GM21423 (cell line): Measurements from ENCODE around the gene SMIM3.
"Not testable (repeated sequence)": the region's sequence is repeated elsewhere in the genome, so short reads cannot be mapped to it uniquely, and the experiment has no call there.

ENCODE experiments used
- ATAC-seq: cut with Tn5 transposase; IDR thresholded peaks from one replicate; pipeline ENCODE4 v1.9.1; 2021; ENCODE audit warnings: mild to moderate bottlenecking, moderate library complexity; ENCODE audit not compliant: unreplicated experiment

The SMIM3 gene, protein sequence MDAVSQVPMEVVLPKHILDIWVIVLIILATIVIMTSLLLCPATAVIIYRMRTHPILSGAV

DNA sequence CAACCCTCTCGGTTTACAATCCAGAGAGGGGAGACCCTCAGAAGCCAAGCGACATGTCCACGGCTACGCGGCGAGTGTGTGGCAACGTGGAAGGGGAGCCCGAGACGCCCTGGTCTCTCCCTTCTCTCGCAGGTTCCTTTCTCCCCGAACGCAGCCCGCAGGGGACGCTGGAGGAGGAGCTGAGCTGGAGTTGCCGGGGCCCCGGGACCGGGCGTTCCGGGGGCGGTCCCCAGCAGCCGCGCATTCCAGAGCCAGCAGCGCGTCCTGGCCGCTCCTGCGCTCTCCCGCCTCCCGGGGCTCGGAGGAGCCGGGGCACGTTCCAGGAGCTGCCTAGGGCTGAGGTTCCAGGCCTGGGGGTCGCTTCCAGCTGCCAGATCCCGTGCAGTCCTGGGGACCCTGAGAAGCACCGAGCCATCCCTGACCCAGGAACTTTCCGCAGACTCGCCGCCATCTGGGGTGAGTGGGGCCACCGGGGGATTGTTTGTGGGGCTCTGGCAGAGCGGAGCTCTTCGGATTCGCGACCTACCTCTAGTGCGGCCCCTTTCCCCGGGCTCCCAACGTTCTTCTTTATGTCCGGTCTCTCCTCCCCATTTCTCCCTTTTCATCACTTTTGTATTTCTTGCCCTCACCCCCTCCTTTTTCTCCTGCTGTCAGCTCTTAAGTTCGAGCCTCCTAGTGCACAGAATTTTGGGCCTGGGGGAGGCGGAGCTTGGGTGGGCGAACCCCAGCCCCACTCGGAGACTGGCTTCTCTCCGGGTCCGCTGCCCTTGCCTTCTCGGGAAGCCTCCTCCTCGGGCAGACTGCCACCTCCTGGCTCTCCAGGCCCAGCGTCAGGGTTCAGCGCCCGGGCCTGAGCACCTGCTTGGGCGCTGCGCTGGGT, at the start of gene SMIM3:
Gene SMIM3 (plus strand): TSS at position 241 of the 880 bp plus-strand sequence. CDS start 16,684 bp downstream, outside the sequence.
- ATAC-seq = peak; percentile 15

DNA sequence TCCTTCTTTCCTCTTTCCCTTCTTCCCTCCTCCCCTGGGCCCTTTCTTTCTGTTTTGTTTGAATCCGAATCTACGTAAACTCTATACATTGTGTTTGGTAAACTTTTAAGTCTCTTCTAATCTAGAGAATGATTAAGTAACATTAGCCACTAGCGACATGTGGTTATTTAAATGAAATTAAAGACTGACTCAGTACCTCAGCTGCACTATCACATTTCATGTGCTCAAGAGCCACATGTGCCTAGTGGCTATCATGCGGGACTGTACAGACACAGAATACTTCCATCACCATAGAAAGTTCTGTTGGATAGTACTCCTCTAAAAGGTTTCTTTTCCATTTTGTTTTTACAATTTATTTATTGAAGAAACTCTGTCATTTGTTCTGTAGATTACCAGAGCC, 48.7 kb upstream of the SMIM3 start:
- no peak for ATAC-seq

DNA sequence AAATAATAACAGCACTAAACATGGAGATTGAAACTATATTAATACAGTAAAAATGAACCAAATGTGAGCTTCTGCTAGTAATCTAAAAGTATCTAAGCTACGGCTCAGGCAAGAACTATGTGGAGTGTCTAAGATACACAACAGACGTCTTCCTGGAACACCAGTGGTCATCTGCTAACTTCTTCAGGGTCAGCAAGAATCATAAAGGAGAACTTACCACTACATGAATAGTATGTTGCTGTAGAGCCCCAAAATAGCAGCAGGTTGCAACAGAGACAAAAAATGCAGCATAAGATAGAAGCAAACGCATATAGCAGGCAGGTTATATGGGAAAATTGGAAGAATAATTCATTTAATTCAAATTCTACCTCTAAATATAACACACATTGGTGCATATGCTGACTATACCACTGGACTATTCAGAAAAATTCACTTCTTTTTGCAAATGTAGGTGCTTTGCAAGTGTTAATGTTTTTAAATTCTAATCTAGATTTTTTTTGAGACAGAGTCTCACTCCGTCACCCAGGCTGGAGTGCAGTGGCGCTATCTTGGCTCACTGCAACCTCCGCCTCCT, 46.8 kb upstream of the SMIM3 start:
- ATAC-seq = no peak

DNA sequence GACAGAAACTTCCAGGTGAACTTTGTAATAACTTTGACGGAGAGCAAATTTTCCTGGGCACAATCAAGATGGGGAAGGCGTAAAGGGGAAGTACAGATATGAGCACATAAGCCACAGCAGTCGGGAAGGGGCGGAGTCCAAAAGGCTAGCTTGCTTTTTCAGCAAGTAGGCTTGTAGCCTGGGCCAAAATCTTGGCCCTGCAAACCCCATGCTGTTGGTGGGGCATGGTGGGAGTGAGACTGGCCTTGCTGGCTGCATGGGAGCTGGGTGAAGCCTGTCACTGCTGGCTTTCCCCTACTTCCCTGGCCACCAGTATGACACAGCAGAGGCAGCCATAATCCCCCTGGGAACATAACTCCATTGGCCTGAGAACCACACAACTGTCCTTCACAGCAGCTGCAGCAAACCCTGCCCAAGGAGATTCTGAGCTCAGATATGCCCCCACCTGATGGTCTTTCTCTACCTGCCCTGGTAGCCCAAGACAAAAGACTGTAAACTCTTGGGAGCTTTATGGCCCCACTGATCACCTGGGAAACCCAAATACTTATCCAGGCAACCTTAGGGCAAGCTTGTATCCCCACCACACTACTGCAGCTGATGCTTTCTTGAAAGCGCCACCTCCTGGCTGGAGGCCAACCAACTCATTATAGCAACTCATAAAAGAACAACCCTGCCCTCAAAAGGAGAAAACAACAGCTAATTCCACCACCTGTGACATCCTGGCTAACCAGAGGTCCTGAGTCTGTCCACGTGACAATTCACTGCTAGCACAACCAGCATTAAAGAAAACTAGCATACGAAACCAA, 43.8 kb upstream of the SMIM3 start:
- ATAC-seq = no peak

DNA sequence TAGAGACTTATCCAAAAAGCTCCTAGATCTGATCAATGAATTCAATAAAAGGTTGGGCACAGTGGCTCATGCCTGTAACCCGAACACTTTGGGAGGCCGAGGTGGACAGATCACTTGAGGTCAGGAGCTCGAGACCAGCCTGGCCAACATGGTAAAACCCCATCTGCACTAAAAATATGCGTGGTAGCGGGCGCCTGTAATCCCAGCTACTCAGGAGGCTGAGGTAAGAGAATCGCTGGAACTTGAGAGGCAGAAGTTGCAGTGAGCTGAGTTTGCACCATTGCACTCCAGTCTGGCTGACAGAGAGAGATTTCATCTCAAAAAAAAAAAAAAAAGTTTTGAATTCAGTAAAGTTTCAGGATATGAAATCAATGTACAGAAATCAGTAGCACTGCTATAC, 39.7 kb upstream of the SMIM3 start:
- no peak for ATAC-seq

DNA sequence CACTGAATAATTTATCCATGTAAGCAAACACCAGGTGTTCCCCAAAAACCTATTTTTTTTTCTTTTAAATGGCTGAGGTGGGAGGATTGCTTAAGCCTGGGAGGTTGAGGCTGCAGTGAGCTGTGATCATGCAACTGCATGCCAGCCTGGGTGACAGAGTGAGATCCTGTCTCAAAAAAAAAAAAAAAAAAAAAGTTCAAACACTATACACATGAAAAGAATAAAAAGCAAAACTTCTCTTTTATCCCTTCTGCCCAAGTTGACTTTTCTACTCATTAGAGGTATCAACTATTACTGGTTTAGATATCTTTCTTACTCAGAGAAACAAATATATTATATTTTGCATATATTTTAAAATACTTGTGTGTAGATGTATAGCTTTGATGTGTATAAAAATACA, 37.6 kb upstream of the SMIM3 start:
- no peak for ATAC-seq

DNA sequence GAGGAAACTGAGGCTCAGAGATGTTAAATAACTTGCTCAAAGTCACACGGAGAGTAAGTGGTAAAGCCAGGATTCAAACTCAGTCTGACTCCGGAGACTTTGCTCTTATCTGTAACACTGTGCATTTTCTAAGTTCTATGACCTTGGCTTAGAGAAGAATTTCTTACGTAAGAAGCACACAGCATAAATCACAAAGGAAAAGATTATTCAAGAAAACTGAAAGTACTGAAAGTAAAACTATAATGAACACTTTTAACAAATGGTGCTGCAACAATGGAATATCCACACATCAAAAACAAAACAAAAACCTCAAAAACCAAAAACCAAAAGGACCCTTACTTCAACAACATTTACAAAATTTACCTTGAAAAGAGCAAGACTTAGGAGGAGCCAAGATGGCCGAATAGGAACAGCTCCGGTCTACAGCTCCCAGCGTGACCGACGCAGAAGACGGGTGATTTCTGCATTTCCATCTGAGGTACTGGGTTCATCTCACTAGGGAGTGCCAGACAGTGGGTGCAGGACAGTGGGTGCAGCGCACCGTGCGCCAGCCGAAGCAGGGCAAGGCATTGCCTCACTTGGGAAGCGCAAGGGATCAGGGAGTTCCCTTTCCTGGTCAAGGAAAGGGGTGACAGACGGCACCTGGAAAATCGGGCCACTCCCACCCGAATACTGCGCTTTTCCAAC, 36.0 kb upstream of the SMIM3 start:
- not testable (repeated sequence) for ATAC-seq

DNA sequence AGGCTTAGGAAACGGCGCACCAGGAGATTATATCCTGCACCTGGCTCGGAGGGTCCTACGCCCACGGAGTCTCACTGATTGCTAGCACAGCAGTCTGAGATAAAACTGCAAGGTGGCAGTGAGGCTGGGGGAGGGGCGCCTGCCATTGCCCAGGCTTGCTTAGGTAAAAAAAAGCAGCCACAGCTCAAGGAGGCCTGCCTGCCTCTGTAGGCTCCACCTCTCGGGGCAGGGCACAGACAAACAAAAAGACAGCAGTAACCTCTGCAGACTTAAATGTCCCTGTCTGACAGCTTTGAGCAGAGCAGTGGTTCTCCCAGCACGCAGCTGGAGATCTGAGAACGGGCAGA, 35.4 kb upstream of the SMIM3 start:
- ATAC-seq = not testable (repeated sequence)

DNA sequence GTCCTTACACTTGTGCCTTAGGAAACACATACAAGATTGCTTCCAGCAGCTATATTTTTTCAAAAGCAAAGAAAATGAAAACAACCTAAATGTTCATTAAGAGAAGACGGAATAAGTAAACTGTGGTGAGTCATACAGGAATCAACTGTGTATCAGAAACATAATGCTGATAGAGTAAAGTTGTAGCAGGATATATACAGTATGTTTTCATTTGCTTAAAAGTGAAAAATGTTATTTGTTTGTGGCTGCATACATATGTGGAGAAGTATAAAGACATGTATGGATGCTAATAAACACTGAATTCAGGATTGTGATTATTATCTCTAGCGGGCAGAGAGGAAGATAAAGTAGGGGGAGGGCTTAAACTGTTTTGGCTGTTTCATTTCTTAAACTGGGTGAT, 28.1 kb upstream of the SMIM3 start:
- ATAC-seq = no peak

DNA sequence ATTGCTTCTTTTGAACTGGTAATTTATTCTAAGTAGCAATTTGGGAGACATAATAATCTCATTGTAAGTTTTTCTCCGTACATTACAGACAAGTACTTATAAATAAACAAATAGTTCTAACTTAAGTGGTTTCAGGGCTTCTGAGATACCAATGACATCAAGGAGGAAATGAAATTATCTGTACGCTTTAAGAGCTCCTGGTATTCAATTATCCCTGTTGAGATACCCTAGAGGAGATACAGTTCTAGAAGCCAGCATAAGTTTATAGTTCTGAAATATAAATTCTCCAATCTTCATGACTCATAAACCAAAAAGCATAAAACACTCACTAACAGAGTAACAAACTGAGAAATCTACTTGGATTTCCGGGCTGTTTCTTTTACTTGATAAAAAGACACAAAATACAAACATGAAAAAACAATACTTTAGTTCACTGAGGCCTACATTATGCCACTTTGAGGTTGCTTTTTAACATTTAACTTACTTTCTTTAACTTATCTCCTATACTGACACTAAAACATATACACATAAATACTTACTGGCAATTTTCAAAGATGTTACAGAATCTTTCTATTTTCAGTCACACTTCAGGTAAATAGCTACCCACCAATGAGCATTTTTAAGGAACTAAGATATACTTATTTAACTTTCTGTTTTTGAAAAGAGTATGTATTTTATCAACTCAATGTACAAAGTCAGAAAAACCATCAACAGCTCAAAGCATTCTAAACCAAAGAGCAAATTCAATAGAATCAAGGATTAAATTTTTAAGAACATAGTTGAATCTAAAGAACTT, 27.3 kb upstream of the SMIM3 start:
- no peak for ATAC-seq

DNA sequence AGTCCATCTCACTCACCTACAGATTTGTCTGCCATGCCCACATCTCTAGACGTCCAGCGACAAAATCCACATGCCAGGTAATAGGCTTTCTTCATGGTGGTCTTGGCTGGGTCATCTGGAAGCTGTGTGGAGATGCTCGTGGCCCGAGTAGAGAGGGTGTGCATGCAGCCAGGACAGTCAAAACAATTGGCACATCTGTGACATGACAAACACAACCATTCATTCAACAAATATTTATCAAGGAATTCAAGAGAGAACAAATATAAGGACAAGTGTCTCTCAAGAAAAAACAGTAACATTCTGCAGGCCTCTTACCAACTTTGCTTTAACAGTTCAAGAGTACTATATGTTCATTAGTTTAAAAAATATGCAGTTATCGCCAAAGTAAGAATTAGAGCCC, 25.1 kb upstream of the SMIM3 start:
- no peak for ATAC-seq

DNA sequence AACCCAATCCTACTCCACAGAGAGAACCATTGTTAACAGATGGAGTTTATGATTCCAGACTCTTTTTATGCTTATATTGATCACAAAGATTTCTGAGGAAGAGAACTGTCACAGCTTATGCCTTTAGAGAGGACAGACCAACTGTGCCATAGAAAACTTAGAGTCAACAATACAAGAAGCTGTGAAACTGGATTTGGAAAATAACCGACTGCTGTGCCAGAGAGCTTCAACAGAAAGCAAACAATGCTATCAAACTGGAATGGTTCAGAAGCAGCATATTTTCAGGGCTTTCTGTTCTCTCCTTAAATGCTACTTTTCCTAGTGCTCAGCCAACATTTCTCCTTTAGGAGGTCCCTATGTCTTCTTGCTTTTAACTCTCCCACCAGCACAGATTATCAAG, 24.7 kb upstream of the SMIM3 start:
- ATAC-seq = no peak

DNA sequence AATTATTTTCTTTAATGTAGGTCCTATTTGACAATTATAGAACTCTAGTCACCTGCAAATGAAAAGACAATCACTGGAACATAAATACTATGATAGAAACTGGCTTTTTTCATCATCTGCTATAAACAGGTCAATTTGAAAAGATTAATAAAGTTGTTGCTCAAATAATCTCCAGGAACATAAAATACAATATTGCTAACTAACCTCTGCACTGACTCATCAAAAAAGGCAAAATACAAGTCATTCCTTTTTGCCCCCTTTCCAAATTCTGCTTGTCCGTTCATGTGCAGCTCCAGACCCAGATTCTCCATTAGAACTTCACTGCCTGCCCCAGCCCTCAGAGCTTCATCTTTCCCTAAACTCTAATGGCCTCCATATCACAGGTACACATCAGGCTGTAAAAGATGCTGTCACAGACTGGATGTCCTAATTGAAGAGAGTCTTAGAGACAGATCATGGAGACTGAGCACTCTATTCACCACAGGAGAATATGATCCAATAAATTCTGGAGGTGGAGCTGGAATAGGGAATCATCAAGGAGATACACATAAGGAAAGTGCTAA, 21.4 kb upstream of the SMIM3 start:
- no peak for ATAC-seq

DNA sequence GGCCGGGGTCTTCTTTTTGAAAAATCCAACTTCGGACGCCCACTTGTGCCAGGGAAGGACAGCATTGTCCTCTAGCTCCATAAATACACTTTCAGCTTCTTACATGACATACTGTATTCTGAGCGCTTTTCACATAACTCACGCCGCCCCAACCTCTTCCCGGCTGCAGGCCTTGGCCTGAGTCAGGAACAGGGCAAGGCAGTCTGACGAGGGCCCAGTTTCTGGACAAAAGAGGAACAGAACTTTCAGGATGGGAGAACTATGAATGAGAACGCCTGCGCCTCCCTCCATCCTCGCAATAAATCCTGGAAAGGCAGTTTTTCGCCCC, 20.4 kb upstream of the SMIM3 start:
- peak; percentile 10 for ATAC-seq

DNA sequence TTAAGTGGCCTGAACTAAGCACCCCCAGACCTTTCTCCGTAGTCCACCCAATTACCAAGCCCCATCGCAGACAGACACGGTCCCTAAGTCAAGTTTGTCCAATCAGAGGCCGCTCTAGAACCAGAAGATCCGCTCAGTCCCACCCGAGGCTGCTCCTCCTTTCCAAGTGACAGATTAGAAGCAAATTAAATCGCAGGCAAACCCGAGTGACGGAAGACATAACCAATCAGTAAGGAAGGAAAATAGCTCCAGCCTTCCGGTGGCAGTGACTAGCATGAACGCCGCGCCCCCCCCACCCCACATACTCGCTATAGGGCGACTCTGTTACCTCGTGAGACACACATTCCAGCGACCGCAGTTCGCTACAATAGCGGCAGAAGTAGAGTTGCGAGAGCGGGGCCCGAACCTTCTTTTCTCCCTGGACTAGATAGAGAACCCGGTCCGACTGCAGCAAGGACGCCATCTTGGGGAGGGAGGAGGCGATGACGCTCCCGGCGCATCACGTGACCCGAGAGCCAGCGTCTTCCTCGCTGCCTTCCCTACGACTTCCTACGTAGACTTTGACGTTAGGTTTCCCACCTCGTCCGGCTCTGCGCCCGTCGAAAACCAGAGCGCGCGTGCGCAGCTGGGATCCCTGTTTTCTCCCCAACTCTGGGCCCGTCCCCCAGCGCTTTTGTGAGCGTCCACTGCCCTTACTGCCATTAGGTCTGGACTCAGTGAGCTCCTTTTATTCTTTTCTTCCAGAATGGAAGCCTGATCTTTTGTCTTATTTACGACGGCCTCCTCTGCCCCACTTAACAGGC, 19.8 kb upstream of the SMIM3 start, which contains the start of gene DCTN4:
Gene DCTN4 (minus strand): TSS at position 487 of the 803 bp plus-strand sequence. CDS start 24 bp downstream, at position 463.
- peak; percentile 95 for ATAC-seq

DNA sequence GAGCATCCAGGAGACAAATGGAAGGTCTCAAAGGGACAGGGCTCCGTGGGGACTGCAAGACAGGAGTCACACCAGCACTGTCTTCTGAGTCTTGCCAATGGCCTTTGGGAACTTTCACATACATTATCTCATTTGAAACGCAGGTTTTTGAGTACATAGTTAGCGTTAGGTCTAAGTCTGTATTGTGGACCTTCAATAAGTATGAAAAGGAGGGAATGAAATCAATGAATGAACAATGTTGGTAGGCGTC, 19.3 kb upstream of the SMIM3 start:
- ATAC-seq = no peak

DNA sequence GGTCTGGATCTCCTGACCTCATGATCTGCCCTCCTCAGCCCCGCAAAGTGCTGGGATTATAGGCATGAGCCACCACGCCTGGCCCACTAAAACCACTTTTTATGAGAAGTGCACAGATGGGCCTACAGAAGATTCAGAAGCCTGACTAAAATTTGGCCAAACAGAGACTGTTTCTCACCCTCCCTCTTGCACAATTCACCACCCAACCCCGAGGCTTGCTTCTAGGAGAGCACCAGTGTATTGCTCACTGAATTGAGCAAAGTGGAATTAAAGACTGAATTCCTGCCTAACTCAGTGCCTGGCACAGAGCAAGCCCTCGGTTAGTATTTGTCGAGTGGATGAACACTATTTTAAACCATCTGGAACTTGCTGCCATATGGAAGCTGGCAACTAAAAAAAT, 16.3 kb upstream of the SMIM3 start:
- ATAC-seq = no peak

DNA sequence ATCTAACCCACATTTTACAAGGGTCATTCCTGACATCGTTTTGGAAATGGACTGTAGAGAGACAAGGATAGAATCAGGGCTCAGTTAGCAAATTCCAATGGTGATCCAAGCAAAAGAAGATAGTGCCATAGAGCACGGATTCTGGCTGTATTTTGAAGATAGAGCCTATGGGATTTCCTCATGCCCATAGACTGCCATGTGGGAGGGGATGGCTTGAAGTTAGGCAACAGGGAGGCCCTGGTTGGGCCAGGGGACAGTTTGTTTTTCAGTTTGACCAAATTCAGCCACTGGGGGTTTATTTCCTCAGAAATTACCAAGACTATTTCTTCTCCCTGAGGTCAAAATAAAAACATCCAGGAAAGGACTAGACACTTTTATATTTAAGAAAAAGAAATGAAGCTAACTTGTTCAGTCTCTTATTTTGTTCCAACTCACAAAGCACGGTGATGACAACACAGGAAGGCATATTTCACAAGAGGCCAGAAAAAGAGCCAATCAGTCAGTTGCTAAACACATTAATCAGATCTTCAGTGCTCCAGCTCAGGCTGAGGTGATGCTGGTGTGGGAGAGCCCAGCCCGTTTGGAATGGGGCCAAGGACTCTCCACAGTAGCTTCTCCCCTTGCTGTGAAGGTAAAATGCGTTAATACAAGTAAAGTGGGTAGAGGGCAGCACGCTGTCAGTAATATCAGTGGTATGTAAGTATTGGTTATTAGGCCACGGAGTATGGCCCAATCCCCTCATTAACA, 15.4 kb upstream of the SMIM3 start:
- no peak for ATAC-seq

DNA sequence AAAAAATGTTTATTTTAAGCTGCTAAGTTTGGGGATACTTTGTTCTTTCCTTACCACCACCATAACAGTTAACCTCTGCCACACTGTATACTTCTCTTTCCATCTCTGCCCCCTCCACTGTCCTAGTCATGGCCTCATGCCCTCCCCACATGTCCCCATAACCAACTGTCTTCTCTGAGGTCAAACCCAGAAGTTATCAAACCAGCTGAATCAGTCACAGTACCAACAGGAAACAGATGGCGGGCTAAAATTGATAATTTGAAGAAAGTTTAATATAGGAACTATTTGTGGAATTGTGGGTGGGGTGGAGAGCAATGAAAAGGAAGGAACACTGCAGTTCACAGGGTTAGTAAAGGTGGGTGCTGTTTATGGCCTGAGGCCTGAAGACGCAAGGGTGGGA, 14.0 kb upstream of the SMIM3 start:
- ATAC-seq = no peak
